ENCODE data around the gene SLC25A11.
"Not testable (repeated sequence)": the region's sequence is repeated elsewhere in the genome, so short reads cannot be mapped to it uniquely, and the experiment has no call there.

The SLC25A11 gene

GRCh38 chr17:4932756-4933155 lies 7.1 kb downstream of the SLC25A11 start:
- Histone ChIP-seq H2AFZ (ENCODE audit: low read depth, low read length) (no peak overlapping the region), H3K9ac (ENCODE audit: low read depth, low read length) (no peak overlapping the region), H3K9me3 (ENCODE audit: insufficient read depth, low read length, severe bottlenecking) (no peaks in the 10 kb centered on the region), H3K27ac (ENCODE audit: low read length) (no peak overlapping the region), H4K20me1 (ENCODE audit: insufficient read depth, low read length) (peaks cover 8% of the 10 kb centered on the region; the same call in 1 of the 2 replicates), H3K36me3 (ENCODE audit: insufficient read depth, low read length) (peaks cover 13% of the 10 kb centered on the region), H3K4me3 (ENCODE audit: low read depth in 1 of 2, low read length in 2 of 2) (no peak overlapping the region), H3K4me1 (ENCODE audit: insufficient read depth, low read length) (no peaks in the 10 kb centered on the region), H3K4me2 (ENCODE audit: insufficient read depth, low read length) (no peak overlapping the region), H3K27me3 (ENCODE audit: insufficient read depth, low read length, poor library complexity) (no peaks in the 10 kb centered on the region), H3K79me2 (ENCODE audit: insufficient read depth, low read length) (no peaks in the 10 kb centered on the region)
- DNase-seq (no peak), ATAC-seq (ENCODE audit: insufficient read depth, low read depth) (no peak)
- no peak for TF ChIP-seq CTCF (IDR thresholded peaks at IDR 0.05; ENCODE audit: borderline replicate concordance, extremely low read depth, low read length, poor library complexity, severe bottlenecking)
- no peak for TF ChIP-seq EZH2 (IDR thresholded peaks at IDR 0.05; ENCODE audit: borderline replicate concordance, low read depth, low read length, severe bottlenecking)

- no peak for TF ChIP-seq CTCF (IDR thresholded peaks at IDR 0.05; ENCODE audit: borderline replicate concordance, extremely low read depth, low read length, poor library complexity, severe bottlenecking)
- TF ChIP-seq EZH2 (IDR thresholded peaks at IDR 0.05; ENCODE audit: borderline replicate concordance, low read depth, low read length, severe bottlenecking): no peak
- no peak within 1 kb of the TSS for H3K27ac ChIP-seq (ENCODE audit: low read length)
- DNase-seq (no peak), ATAC-seq (ENCODE audit: insufficient read depth, low read depth) (no peak)
- no peaks in the 10 kb centered on the region for H3K4me1 ChIP-seq (ENCODE audit: insufficient read depth, low read length)
- H3K4me2 ChIP-seq (ENCODE audit: insufficient read depth, low read length): no peak within 1 kb of the TSS
- H3K9ac ChIP-seq (ENCODE audit: low read depth, low read length): no peak within 1 kb of the TSS
- H3K79me2 ChIP-seq (ENCODE audit: insufficient read depth, low read length): no peaks in the 10 kb centered on the region
- no peak within 1 kb of the TSS for H3K4me3 ChIP-seq (ENCODE audit: low read depth in 1 of 2, low read length in 2 of 2)
- no peak within 1 kb of the TSS for H2AFZ ChIP-seq (ENCODE audit: low read depth, low read length)
- H3K9me3 ChIP-seq (ENCODE audit: insufficient read depth, low read length, severe bottlenecking): no peaks in the 10 kb centered on the region
- H3K27me3 ChIP-seq (ENCODE audit: insufficient read depth, low read length, poor library complexity): no peaks in the 10 kb centered on the region
- peaks cover 5% of the 10 kb centered on the region for H3K36me3 ChIP-seq (ENCODE audit: insufficient read depth, low read length)
- H4K20me1 ChIP-seq (ENCODE audit: insufficient read depth, low read length): peaks cover 8% of the 10 kb centered on the region; the same call in 1 of the 2 replicates
Measured at GRCh38 chr17:4931963-4932362, 7.9 kb downstream of the SLC25A11 start, which contains the start of gene GP1BA. Gene GP1BA (plus strand): TSS chr17:4932277. CDS start chr17:4932605, 328 bp downstream.

GRCh38 chr17:4928881-4929280 lies 11.0 kb downstream of the SLC25A11 start:
- no peak overlapping the region for H3K4me2 ChIP-seq (ENCODE audit: insufficient read depth, low read length)
- no peaks in the 10 kb centered on the region for H3K79me2 ChIP-seq (ENCODE audit: insufficient read depth, low read length)
- H3K9me3 ChIP-seq (ENCODE audit: insufficient read depth, low read length, severe bottlenecking): no peaks in the 10 kb centered on the region
- no peak overlapping the region for H3K9ac ChIP-seq (ENCODE audit: low read depth, low read length)
- H3K4me3 ChIP-seq (ENCODE audit: low read depth in 1 of 2, low read length in 2 of 2): no peak overlapping the region
- TF ChIP-seq EZH2 (IDR thresholded peaks at IDR 0.05; ENCODE audit: borderline replicate concordance, low read depth, low read length, severe bottlenecking): no peak
- TF ChIP-seq CTCF (IDR thresholded peaks at IDR 0.05; ENCODE audit: borderline replicate concordance, extremely low read depth, low read length, poor library complexity, severe bottlenecking): no peak
- no peaks in the 10 kb centered on the region for H4K20me1 ChIP-seq (ENCODE audit: insufficient read depth, low read length)
- no peaks in the 10 kb centered on the region for H3K36me3 ChIP-seq (ENCODE audit: insufficient read depth, low read length)
- DNase-seq (no peak), ATAC-seq (ENCODE audit: insufficient read depth, low read depth) (no peak)
- no peak overlapping the region for H2AFZ ChIP-seq (ENCODE audit: low read depth, low read length)
- no peaks in the 10 kb centered on the region for H3K4me1 ChIP-seq (ENCODE audit: insufficient read depth, low read length)
- no peaks in the 10 kb centered on the region for H3K27me3 ChIP-seq (ENCODE audit: insufficient read depth, low read length, poor library complexity)
- no peak overlapping the region for H3K27ac ChIP-seq (ENCODE audit: low read length)

- H3K27ac ChIP-seq (ENCODE audit: low read length); H2AFZ ChIP-seq (ENCODE audit: low read depth, low read length); H3K79me2 ChIP-seq (ENCODE audit: insufficient read depth, low read length); H3K36me3 ChIP-seq (ENCODE audit: insufficient read depth, low read length); H3K4me3 ChIP-seq (ENCODE audit: low read depth in 1 of 2, low read length in 2 of 2); H4K20me1 ChIP-seq (ENCODE audit: insufficient read depth, low read length); H3K9ac ChIP-seq (ENCODE audit: low read depth, low read length); H3K4me2 ChIP-seq (ENCODE audit: insufficient read depth, low read length); H3K4me1 ChIP-seq (ENCODE audit: insufficient read depth, low read length); H3K27me3 ChIP-seq (ENCODE audit: insufficient read depth, low read length, poor library complexity); ATAC-seq (ENCODE audit: insufficient read depth, low read depth); DNase-seq; H3K9me3 ChIP-seq (ENCODE audit: insufficient read depth, low read length, severe bottlenecking): not testable (repeated sequence)
Measured at GRCh38 chr17:4926577-4927335, 13.1 kb downstream of the SLC25A11 start.

Data from DND-41 (cell line).